Gastrocnemius medialis (tissue), 4 donors: ENCODE results near the gene KHSRP. TPM values are rescaled to one million over a fixed set of nuclear protein-coding genes. Genes with fewer than 3 reads are reported as not detected.

ENCODE experiments used
- ATAC-seq, 2 donors: fragments of 150-250 bp; one replicate each; pipeline ENCODE4 v1.9.1; 2016
- DNase-seq, 2 donors: peaks; one replicate each; pipeline ENCODE4 v3.0.0-alpha.2; 2019
- H3K27ac ChIP-seq, 4 donors: fragments of 200-600 bp; sonication (generic); 1 replicate in 1 of 4; 2 replicates in 3 of 4; pipeline ENCODE4 v1.5.1; 2016 to 2018; ENCODE audit warnings: mild to moderate bottlenecking in 2 of 4, moderate library complexity in 1 of 4
- H3K27me3 ChIP-seq, 3 donors: fragments of 200-600 bp; sonication (generic) in 2 of 3; 1 replicate in 1 of 3; 2 replicates in 2 of 3; pipeline versions ENCODE4 v1.5.1 to v1.6.0; 2016 to 2019; ENCODE audit warnings: mild to moderate bottlenecking in 1 of 3, moderate library complexity in 1 of 3
- H3K36me3 ChIP-seq, 2 donors: fragments of 200-600 bp; sonication (generic) in 1 of 2; one replicate each; pipeline ENCODE4 v1.5.1; 2017 to 2018
- H3K4me1 ChIP-seq, 2 donors: fragments of 200-600 bp; sonication (generic) in 1 of 2; one replicate each; pipeline ENCODE4 v1.5.1; 2016 to 2017; ENCODE audit warnings: mild to moderate bottlenecking in 2 of 2
- H3K4me3 ChIP-seq, 4 donors: fragments of 200-600 bp; sonication (generic) in 3 of 4; 1 replicate in 1 of 4; 2 replicates in 3 of 4; pipeline ENCODE4 v1.5.1; 2016 to 2019; ENCODE audit warnings: mild to moderate bottlenecking in 2 of 4
- H3K9me3 ChIP-seq, 3 donors: fragments of 200-600 bp; sonication (generic) in 2 of 3; 1 replicate in 1 of 3; 2 replicates in 2 of 3; pipeline ENCODE4 v1.5.1; 2016 to 2019
- CTCF ChIP-seq, 5 experiments: fragments of 450-650 bp in 3 of 5; fragments of 200-600 bp in 2 of 5; sonication (generic) in 2 of 5; IDR thresholded peaks in 4 of 5; conservative IDR thresholded peaks in 1 of 5; 1 replicate in 4 of 5; 2 replicates in 1 of 5; pipeline ENCODE4 v1.5.1; 2016 to 2019; ENCODE audit warnings: antibody characterized with exemption in 5 of 5, mild to moderate bottlenecking in 3 of 5, moderate library complexity in 3 of 5
- POLR2A ChIP-seq, 2 donors: fragments of 450-650 bp; IDR thresholded peaks; one replicate each; pipeline ENCODE4 v1.6.1; 2017; ENCODE audit warnings: antibody characterized with exemption in 2 of 2, mild to moderate bottlenecking in 2 of 2, moderate library complexity in 2 of 2
- in situ Hi-C, 4 donors: fragments of 200-750 bp; cut with MboI; loops; one replicate each; pipeline versions ENCODE4 v1.15.0 to v1.8.0; 2017; ENCODE audit warnings: low sequenced_read_pairs in 4 of 4
- intact Hi-C: fragments of 100-400 bp; cut with DNase I; formaldehyde crosslinking; loops from one replicate; pipeline ENCODE4 v1.15.1; 2023; ENCODE audit warnings: low total_unique reads
- total RNA-seq, 4 donors: library from RNA; depleted of rRNA; stranded (reverse); fragments of >200 nt; gene quantifications; one replicate each; pipeline versions ENCODE4 v1.1.0 to v1.2.3, GENCODE V29; 2016

Gene KHSRP
- total RNA-seq, 4 donors from 2014 or later, result 49.1 to 124 (median 85.6) TPM

GRCh38 chr19:6424939-6425731 is 524 bp upstream of the KHSRP start:
- no peaks in the 10 kb centered on the region for H3K27me3 ChIP-seq
- no peaks in the 10 kb centered on the region for H3K9me3 ChIP-seq
- DNase-seq, result peak; percentile 100
- intact Hi-C loops (loop anchor here (1.0 to 10.0 kb wide), 5 partner anchors 32 to 210 kb away; partner anchors contain the start of genes CLPP and GTF2F1), in situ Hi-C loops (no loop called here)
- H3K27ac ChIP-seq, result peak overlapping the region; percentile 84 to 91 (median 86)
- no peak for TF ChIP-seq POLR2A (IDR thresholded peaks at IDR 0.05)
- peak in 1 of 5 experiments; percentile 13 for TF ChIP-seq CTCF (IDR thresholded peaks at IDR 0.05 in 4 of 5, conservative IDR thresholded peaks at IDR 0.05 in 1 of 5)
- H3K4me1 ChIP-seq, result peaks cover 20 to 24% of the 10 kb centered on the region in 2 donors
- peak overlapping the region; percentile 36 to 81 (median 44) for H3K4me3 ChIP-seq
- peak; percentile 92 to 95 for ATAC-seq
- H3K36me3 ChIP-seq, result peaks cover 0 to 19% of the 10 kb centered on the region in 2 donors

GRCh38 chr19:6423499-6424194 is 964 bp downstream of the KHSRP start:
- DNase-seq (no peak), ATAC-seq (no peak)
- Histone ChIP-seq H3K4me3 (peak overlapping the region; percentile 56 to 87 (median 82)), H3K27me3 (no peaks in the 10 kb centered on the region), H3K27ac (peak overlapping the region; percentile 74 to 87 (median 84)), H3K36me3 (peaks cover 0 to 34% of the 10 kb centered on the region in 2 donors), H3K9me3 (no peaks in the 10 kb centered on the region), H3K4me1 (peaks cover 20 to 24% of the 10 kb centered on the region in 2 donors)
- TF ChIP-seq CTCF (IDR thresholded peaks at IDR 0.05 in 4 of 5, conservative IDR thresholded peaks at IDR 0.05 in 1 of 5) (no peak), POLR2A (IDR thresholded peaks at IDR 0.05) (no peak)
- in situ Hi-C loops (no loop called here), intact Hi-C loops (loop anchor here (1.0 to 10.0 kb wide), 2 partner anchors 30 to 209 kb away; partner anchors contain the start of gene GTF2F1)

- H3K4me3 ChIP-seq, result no peak overlapping the region
- DNase-seq, result no peak
- in situ Hi-C loops (no loop called here), intact Hi-C loops (loop anchor here (10.0 kb wide), 1 partner anchor 207 kb away; no protein-coding TSS in a partner anchor)
- H3K27me3 ChIP-seq, result no peaks in the 10 kb centered on the region
- no peak for ATAC-seq
- no peaks in the 10 kb centered on the region for H3K9me3 ChIP-seq
- no peak overlapping the region for H3K27ac ChIP-seq
- H3K4me1 ChIP-seq, result peaks cover 20 to 24% of the 10 kb centered on the region in 2 donors
- H3K36me3 ChIP-seq, result peaks cover 0 to 57% of the 10 kb centered on the region in 2 donors
- TF ChIP-seq CTCF (IDR thresholded peaks at IDR 0.05 in 4 of 5, conservative IDR thresholded peaks at IDR 0.05 in 1 of 5), result no peak
- no peak for TF ChIP-seq POLR2A (IDR thresholded peaks at IDR 0.05)
Observed at GRCh38 chr19:6421075-6422014, 3.3 kb downstream of the KHSRP start.

- Histone ChIP-seq H3K9me3 (no peaks in the 10 kb centered on the region), H3K4me1 (peaks cover 16% of the 10 kb centered on the region in 2 donors), H3K27me3 (no peaks in the 10 kb centered on the region), H3K36me3 (peaks cover 0 to 82% of the 10 kb centered on the region in 2 donors), H3K27ac (no peak overlapping the region), H3K4me3 (no peak overlapping the region)
- in situ Hi-C loops, result no loop called here
- intact Hi-C loops, result no loop called here
- ATAC-seq, result no peak
- no peak for DNase-seq
- no peak for TF ChIP-seq POLR2A (IDR thresholded peaks at IDR 0.05)
- no peak for TF ChIP-seq CTCF (IDR thresholded peaks at IDR 0.05 in 4 of 5, conservative IDR thresholded peaks at IDR 0.05 in 1 of 5)
Observed at GRCh38 chr19:6418562-6418932, 6.1 kb downstream of the KHSRP start.
